HG02623 (cell line): ENCODE data around the gene HACD4.
"Not testable (repeated sequence)": the region's sequence is repeated elsewhere in the genome, so short reads cannot be mapped to it uniquely, and the experiment has no call there.

Experiments used
- ATAC-seq: cut with Tn5 transposase; IDR thresholded peaks from one replicate; pipeline ENCODE4 v1.9.1; 2021; ENCODE audit warnings: moderate library complexity; ENCODE audit not compliant: unreplicated experiment

Gene HACD4

DNA sequence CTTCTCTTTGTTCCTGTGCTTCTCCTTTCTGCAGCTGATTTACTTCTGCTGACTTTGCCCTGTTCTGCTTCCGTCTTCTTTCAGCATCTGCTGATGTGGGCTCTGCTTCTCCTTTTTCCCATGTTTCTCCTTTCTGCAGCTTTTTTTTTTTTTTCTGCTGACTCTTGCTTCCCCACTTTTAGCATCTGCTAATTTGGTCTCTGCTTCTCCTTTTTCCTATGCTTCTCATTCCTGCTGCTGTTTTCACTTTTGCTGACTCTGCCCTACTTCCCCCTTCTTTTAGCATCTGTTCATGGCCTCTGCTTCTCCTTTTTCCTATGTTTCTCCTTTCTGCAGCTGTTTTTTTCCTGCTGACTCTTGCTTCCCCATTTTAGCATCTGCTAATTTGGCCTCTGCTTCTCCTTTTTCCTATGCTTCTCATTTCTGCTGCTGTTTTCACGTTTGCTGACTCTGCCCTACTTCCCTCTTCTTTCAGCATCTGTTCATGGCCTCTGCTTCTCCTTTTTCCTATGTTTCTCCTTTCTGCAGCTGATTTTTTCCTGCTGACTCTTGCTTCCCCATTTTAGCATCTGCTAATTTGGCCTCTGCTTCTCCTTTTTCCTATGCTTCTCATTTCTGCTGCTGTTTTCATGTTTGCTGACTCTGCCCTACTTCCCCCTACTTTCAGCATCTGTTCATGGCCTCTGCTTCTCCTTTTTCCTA lies 58.0 kb downstream of the HACD4 start:
- ATAC-seq: not testable (repeated sequence)

DNA sequence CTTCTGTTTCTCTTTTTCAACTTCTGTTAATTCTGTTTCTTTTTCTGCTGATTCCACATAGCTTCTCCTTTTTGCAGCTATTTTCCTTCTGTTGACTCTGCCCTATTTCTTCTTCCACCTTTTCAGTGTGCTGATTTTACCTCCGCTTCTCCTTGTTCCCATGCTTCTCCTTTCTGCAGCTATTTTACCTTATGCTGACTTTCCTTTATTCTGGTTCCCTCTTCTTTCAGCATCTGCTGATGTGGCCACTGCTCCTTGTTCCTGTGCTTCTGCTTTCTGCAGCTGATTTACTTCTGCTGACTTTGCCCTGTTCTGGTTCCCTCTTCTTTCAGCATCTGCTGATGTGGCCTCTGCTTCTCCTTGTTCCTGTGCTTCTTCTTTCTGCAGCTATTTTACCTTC lies 58.8 kb downstream of the HACD4 start:
- no peak for ATAC-seq

DNA sequence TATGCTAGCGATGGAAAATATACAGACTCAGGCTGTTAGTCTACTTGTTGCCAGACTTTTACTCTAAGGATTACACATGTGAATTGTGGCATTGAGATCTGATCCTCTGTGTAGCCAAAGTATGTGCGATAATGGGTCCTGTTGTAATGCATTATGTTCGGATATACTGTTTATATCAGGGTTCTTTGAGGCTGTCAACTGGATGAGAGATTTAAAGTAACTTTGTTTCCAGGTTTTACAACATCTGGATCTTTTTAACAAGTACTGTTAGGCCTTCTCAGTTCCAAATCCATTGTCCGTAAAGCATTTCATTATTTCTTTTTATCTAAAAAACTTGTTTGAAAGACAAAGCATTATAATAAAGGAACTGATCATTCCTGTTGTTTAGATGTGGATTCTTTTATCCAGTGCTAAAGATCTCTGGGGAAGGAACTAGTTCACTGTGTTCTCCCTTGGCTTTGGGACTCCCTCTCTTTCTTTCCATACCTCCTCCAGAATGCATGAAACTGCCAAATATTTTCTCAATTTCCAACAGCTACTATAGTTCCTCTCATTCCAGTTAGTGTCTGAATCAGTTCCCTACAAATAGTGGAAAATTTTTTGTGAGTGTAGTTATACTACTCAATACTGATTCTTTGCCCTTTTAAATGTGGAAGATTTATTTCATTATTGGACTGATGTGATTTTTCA lies 68.8 kb downstream of the HACD4 start:
- no peak for ATAC-seq

DNA sequence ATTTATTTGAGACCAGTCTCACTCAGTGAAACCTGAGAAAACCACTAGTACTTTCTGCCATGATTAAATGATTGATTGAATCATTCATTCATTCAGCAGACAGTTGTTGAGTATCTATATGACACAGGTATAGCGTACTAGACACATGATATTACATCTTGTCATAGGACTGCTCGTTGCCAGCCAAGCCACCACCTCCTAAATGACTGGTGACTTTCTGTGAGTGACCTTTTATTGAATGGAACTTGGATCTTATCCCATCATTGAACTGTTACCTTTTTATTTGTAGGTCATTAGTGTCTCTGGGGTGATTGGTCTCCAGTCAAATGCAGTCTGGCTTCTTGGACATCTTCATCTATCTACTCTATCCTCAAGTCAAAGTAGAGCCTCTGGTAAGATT lies 80.7 kb downstream of the HACD4 start:
- no peak for ATAC-seq
